Esophagus muscularis mucosa (tissue), 4 donors: ENCODE data around the gene RTCB. TPM values are rescaled to one million over a fixed set of nuclear protein-coding genes. Genes with fewer than 3 reads are reported as not detected.

Experiments
- DNase-seq: peaks from one replicate; pipeline ENCODE4 v3.0.0-alpha.2; 2017; ENCODE audit errors: extremely low spot score
- H3K27ac ChIP-seq, 4 donors: fragments of 200-600 bp; sonication (generic); replicated peaks in 1 of 4; 1 replicate in 3 of 4; 2 replicates in 1 of 4; pipeline ENCODE4 v1.5.1; 2016 to 2019; ENCODE audit warnings: mild to moderate bottlenecking in 1 of 4
- H3K27me3 ChIP-seq, 4 donors: fragments of 200-600 bp; sonication (generic); one replicate each; pipeline versions ENCODE4 v1.5.1 to v1.6.0; 2016 to 2019
- H3K36me3 ChIP-seq, 4 donors: fragments of 200-600 bp; sonication (generic); one replicate each; pipeline ENCODE4 v1.5.1; 2016 to 2019
- H3K4me1 ChIP-seq, 4 donors: fragments of 200-600 bp; sonication (generic); one replicate each; pipeline ENCODE4 v1.5.1; 2016 to 2019
- H3K4me3 ChIP-seq, 4 donors: fragments of 200-600 bp; sonication (generic); 1 replicate in 2 of 4; 2 replicates in 2 of 4; pipeline ENCODE4 v1.5.1; 2016 to 2019; ENCODE audit warnings: mild to moderate bottlenecking in 4 of 4, moderate library complexity in 1 of 4
- H3K9me3 ChIP-seq, 4 donors: fragments of 200-600 bp; sonication (generic); 1 replicate in 3 of 4; 2 replicates in 1 of 4; pipeline ENCODE4 v1.5.1; 2016 to 2019
- CTCF ChIP-seq, 3 experiments: fragments of 200-600 bp in 2 of 3; fragments of 450-650 bp in 1 of 3; sonication (generic) in 2 of 3; IDR thresholded peaks; one replicate each; pipeline ENCODE4 v1.5.1; 2017 to 2019; ENCODE audit warnings: antibody characterized with exemption in 3 of 3, mild to moderate bottlenecking in 2 of 3, moderate library complexity in 1 of 3
- EP300 ChIP-seq: sonication (generic); formaldehyde crosslinking; IDR thresholded peaks from one replicate; pipeline ENCODE4 v1.6.1; 2017; ENCODE audit warnings: antibody characterized with exemption
- POLR2A ChIP-seq: fragments of 450-650 bp; IDR thresholded peaks from one replicate; pipeline ENCODE4 v1.6.1; 2017; ENCODE audit warnings: antibody characterized with exemption, moderate library complexity, mild to moderate bottlenecking, low read depth
- POLR2AphosphoS5 ChIP-seq, 2 donors: sonication (generic); formaldehyde crosslinking; IDR thresholded peaks; one replicate each; pipeline ENCODE4 v1.6.1; 2017; ENCODE audit warnings: antibody characterized with exemption in 2 of 2
- WGBS: methylation state at CpG from one replicate; pipeline ENCODE4 v1.1.5; 2018; 5-methylcytosine and 5-hydroxymethylcytosine counted together
- intact Hi-C: fragments of 100-400 bp; cut with DNase I; formaldehyde crosslinking; loops from one replicate; pipeline ENCODE4 v1.15.1; 2023
- total RNA-seq, 4 donors: library from RNA; depleted of rRNA; stranded (reverse); fragments of >200 nt; gene quantifications; one replicate each; pipeline versions ENCODE4 v1.1.0 to v1.2.1, GENCODE V29; 2016

The RTCB gene
- total RNA-seq, 4 donors from 2014 or later, result 46.9 to 71.0 (median 59.1) TPM

GRCh38 chr22:32411402-32411801, 645 bp downstream of the RTCB start:
- Histone ChIP-seq H3K4me3 (peak overlapping the region; percentile 64 to 92 (median 84)), H3K4me1 (peaks cover 18 to 31% (median 25%) of the 10 kb centered on the region in 4 donors), H3K27me3 (no peaks in the 10 kb centered on the region), H3K36me3 (peaks cover 10 to 23% (median 19%) of the 10 kb centered on the region in 4 donors), H3K9me3 (no peaks in the 10 kb centered on the region), H3K27ac (peak overlapping the region; percentile 65 to 75 (median 68))
- WGBS, result 1% methylated on average over 12 of the region's 12 CpGs
- intact Hi-C loops, result loop anchor here (5.0 kb wide), 1 partner anchor 61 kb away; the partner anchor contains the start of gene FBXO7
- TF ChIP-seq CTCF (IDR thresholded peaks at IDR 0.05), result no peak
- no peak for TF ChIP-seq EP300
- TF ChIP-seq POLR2A, result no peak
- TF ChIP-seq POLR2AphosphoS5 (IDR thresholded peaks at IDR 0.05), result no peak
- DNase-seq, result peak; percentile 57

DNA sequence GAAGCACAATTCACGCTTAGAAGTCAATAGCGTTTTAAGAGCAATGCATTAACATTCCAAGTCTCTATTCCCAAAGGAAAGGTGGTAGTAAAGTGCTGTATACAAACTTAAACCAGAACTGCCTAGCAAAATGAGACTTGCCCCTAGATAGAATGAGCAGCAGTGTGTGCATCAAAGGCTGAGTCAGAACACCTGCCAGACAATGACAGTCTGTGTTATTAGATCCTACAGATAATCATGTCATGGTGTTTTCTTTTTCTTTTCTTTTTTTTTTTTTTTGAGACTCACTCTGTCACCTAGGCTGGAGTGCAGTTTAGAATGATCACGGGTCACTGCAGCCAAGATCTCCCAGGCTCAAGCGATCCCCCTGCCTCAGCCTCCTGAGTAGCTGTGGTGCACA, 1.6 kb downstream of the RTCB start:
- peak; percentile 17 for DNase-seq
- peak overlapping the region; percentile 64 to 92 (median 84) for H3K4me3 ChIP-seq
- 79% methylated on average over 4 of the region's 4 CpGs for WGBS

GRCh38 chr22:32409977-32410376, 2.1 kb downstream of the RTCB start:
- 92% methylated on average over 9 of the region's 9 CpGs for WGBS
- Histone ChIP-seq H3K36me3 (peaks cover 25 to 38% (median 33%) of the 10 kb centered on the region in 4 donors), H3K4me3 (no peak overlapping the region), H3K27ac (no peak overlapping the region), H3K9me3 (no peaks in the 10 kb centered on the region), H3K4me1 (peaks cover 18 to 31% (median 25%) of the 10 kb centered on the region in 4 donors), H3K27me3 (no peaks in the 10 kb centered on the region)
- TF ChIP-seq CTCF (IDR thresholded peaks at IDR 0.05) (no peak), POLR2AphosphoS5 (IDR thresholded peaks at IDR 0.05) (no peak), EP300 (no peak)
- peak; percentile 12 for DNase-seq
- intact Hi-C loops, result loop anchor here (5.0 kb wide), 1 partner anchor 62 kb away; the partner anchor contains the start of gene FBXO7

More for the DNA sequence above, 1.6 kb downstream of the RTCB start:
- peaks cover 20 to 33% (median 29%) of the 10 kb centered on the region in 4 donors for H3K36me3 ChIP-seq
- no peaks in the 10 kb centered on the region for H3K27me3 ChIP-seq
- H3K4me1 ChIP-seq, result peaks cover 18 to 31% (median 25%) of the 10 kb centered on the region in 4 donors
- intact Hi-C loops, result loop anchor here (5.0 kb wide), 1 partner anchor 62 kb away; the partner anchor contains the start of gene FBXO7
- no peaks in the 10 kb centered on the region for H3K9me3 ChIP-seq
- no peak for TF ChIP-seq POLR2A
- TF ChIP-seq POLR2AphosphoS5 (IDR thresholded peaks at IDR 0.05), result no peak
- TF ChIP-seq EP300, result no peak
- TF ChIP-seq CTCF (IDR thresholded peaks at IDR 0.05), result no peak
- no peak overlapping the region for H3K27ac ChIP-seq

DNA sequence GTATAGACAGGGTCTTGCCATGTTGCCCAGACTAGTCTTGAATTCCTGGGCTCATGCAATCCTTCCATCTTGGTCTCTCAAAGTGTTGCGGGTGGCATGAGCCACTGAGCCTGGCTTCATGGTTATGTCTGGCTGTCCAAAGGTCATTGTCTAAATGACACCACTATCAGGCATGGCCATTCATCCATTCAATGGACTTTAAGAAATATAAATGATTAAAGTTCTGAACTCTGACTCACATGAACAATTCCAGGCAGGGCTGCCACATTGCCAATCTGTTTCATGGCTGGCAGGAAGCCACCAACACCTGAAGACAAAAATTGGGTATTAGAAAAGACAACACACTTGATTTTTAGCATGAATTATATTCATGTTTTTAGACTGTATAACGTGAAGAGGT, 4.1 kb downstream of the RTCB start:
- 50% methylated on average over 2 of the region's 2 CpGs for WGBS
- no peak overlapping the region for H3K27ac ChIP-seq
- no peak for TF ChIP-seq EP300
- TF ChIP-seq POLR2A, result no peak
- TF ChIP-seq POLR2AphosphoS5 (IDR thresholded peaks at IDR 0.05), result no peak
- no peak for TF ChIP-seq CTCF (IDR thresholded peaks at IDR 0.05)
- peaks cover 18 to 31% (median 25%) of the 10 kb centered on the region in 4 donors for H3K4me1 ChIP-seq
- intact Hi-C loops, result no loop called here
- peaks cover 26 to 58% (median 52%) of the 10 kb centered on the region in 4 donors for H3K36me3 ChIP-seq
- no peak overlapping the region for H3K4me3 ChIP-seq
- no peaks in the 10 kb centered on the region for H3K9me3 ChIP-seq
- H3K27me3 ChIP-seq, result no peaks in the 10 kb centered on the region
- no peak for DNase-seq

DNA sequence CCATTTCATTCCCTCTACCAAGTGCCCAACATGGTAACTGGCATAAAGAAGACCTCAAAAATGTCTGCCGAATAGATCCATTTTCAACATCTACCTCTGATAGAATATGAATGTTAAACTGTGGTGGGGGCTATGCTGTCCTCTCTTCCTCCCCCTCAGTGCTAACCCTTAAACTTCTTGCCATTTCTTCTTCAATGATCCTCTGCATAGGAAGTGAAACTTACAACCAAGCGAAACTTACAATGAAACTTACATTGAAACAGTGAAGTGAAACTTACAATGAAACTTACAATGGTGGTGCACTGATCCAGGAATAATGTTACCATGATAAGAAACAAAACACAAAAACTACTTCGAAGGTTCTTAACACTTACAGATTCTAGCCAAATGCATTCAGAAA, 4.7 kb downstream of the RTCB start:
- Histone ChIP-seq H3K9me3 (no peaks in the 10 kb centered on the region), H3K4me3 (no peak overlapping the region), H3K4me1 (peaks cover 18 to 26% (median 22%) of the 10 kb centered on the region in 4 donors), H3K27ac (no peak overlapping the region), H3K27me3 (no peaks in the 10 kb centered on the region), H3K36me3 (peaks cover 30 to 64% (median 58%) of the 10 kb centered on the region in 4 donors)
- intact Hi-C loops, result no loop called here
- WGBS, result 88% methylated on average over 3 of the region's 3 CpGs
- no peak for DNase-seq
- TF ChIP-seq EP300, result no peak
- TF ChIP-seq POLR2A, result no peak
- no peak for TF ChIP-seq POLR2AphosphoS5 (IDR thresholded peaks at IDR 0.05)
- TF ChIP-seq CTCF (IDR thresholded peaks at IDR 0.05), result no peak
